Heart right ventricle (tissue), 16 donors: ENCODE results near the gene SLC15A4. TPM values are rescaled to one million over a fixed set of nuclear protein-coding genes. Genes with fewer than 3 reads are reported as not detected.

Source experiments
- ATAC-seq, 8 donors: fragments of 200-7000 bp; cut with Tn5 transposase; one replicate each; pipeline ENCODE4 v1.9.1; 2020; ENCODE audit warnings: mild to moderate bottlenecking in 8 of 8, moderate library complexity in 8 of 8, moderate number of reproducible peaks in 1 of 8
- DNase-seq, 2 donors: peaks; one replicate each; pipeline ENCODE4 v3.0.0-alpha.2; 2020
- H3K27ac ChIP-seq, 10 donors: fragments of 200-600 bp; sonication (generic) in 2 of 10; one replicate each; pipeline versions ENCODE4 v1.5.0 to v1.8.0; 2020 to 2022; ENCODE audit warnings: mild to moderate bottlenecking in 3 of 10
- H3K27me3 ChIP-seq, 7 donors: fragments of 200-600 bp; one replicate each; pipeline ENCODE4 v1.8.0; 2021 to 2022; ENCODE audit warnings: mild to moderate bottlenecking in 2 of 7
- H3K36me3 ChIP-seq, 9 donors: fragments of 200-600 bp; sonication (generic) in 1 of 9; one replicate each; pipeline versions ENCODE4 v1.5.0 to v1.8.0; 2020 to 2022; ENCODE audit warnings: mild to moderate bottlenecking in 2 of 9
- H3K4me1 ChIP-seq, 9 donors: fragments of 200-600 bp; sonication (generic) in 1 of 9; one replicate each; pipeline versions ENCODE4 v1.5.0 to v1.8.0; 2020 to 2022; ENCODE audit warnings: mild to moderate bottlenecking in 4 of 9
- H3K4me3 ChIP-seq, 10 donors: fragments of 200-600 bp; sonication (generic) in 2 of 10; one replicate each; pipeline versions ENCODE4 v1.5.0 to v1.8.0; 2020 to 2022; ENCODE audit warnings: mild to moderate bottlenecking in 7 of 10, moderate library complexity in 2 of 10
- H3K9me3 ChIP-seq, 11 donors: fragments of 200-600 bp in 10 of 11; sonication (generic) in 2 of 11; one replicate each; pipeline versions ENCODE4 v1.5.0 to v1.8.0; 2013 to 2022; ENCODE audit warnings: mild to moderate bottlenecking in 2 of 11, control low read depth in 1 of 11, moderate library complexity in 1 of 11
- CTCF ChIP-seq, 9 donors: fragments of 200-600 bp; sonication (generic) in 2 of 9; IDR thresholded peaks; one replicate each; pipeline versions ENCODE4 v1.5.0 to v1.8.0; 2021 to 2022; ENCODE audit warnings: antibody characterized with exemption in 9 of 9, mild to moderate bottlenecking in 5 of 9, moderate library complexity in 1 of 9
- WGBS, 2 donors: extraction: QIAGEN DNeasy Blood & Tissue Kit; methylation state at CpG; one replicate each; pipeline ENCODE4 v1.1.7; 2013; ENCODE audit warnings: inconsistent platforms in 1 of 2; 5-methylcytosine and 5-hydroxymethylcytosine counted together
- intact Hi-C, 10 donors: fragments of 100-400 bp; cut with DNase I; formaldehyde crosslinking; loops; one replicate each; pipeline versions ENCODE4 v1.11.1 to v1.14.2; 2022
- polyA plus RNA-seq, 2 donors: library from polyadenylated mRNA; stranded (reverse); fragments of 200-250 nt; gene quantifications; one replicate each; pipeline ENCODE4 v1.2.3, GENCODE V29; 2013
- total RNA-seq, 10 donors: library from RNA; stranded (reverse); fragmentation: NEBNext Ultra II Directional in 3 of 10; extraction: Animal tissue kit (Norgen Biotek cat#: 25700) in 3 of 10; gene quantifications; one replicate each; pipeline versions ENCODE4 v1.2.1 to v1.2.4, GENCODE V29; 2021 to 2023
- donor health status: Arrhythmogenic right ventricular cardiomyopathy.
- donor health status: ischemic (EF 13 %, LVEDD 7.1; RV severe dilation, severe dysfunction).
- donor health status: healthy with polysubstance abuse.
- donor health status: DM: no; HTN: yes; CAD: no.
- donor health status: DM: no; HTN: no; CAD: no.
- donor health status: ischemic (EF 25% LVEDD 6.9; RV normal size, moderate dysfunction).
- donor health status: ischemic (EF 25% LVEDD 5.7; RV mildly dilated, moderate dysfunction).
- donor health status: healthy.
- donor health status: DM: yes; HTN: yes; CAD: no.
- donor health status: Ischemic cardiomyopathy.
- donor health status: ischemic (EF 35%, LVEDD 5.7; RV mildly dilated, moderate dysfunction).
- donor health status: nonischemic (EF 11% LVEDD 7.7; RV severe dilation, severe dysfunction).
- donor health status: DM: yes; HTN: yes; CAD: no.
- donor health status: PGD.
- donor health status: ischemic (EF 29% LVEDD 5.4; RV normal size, mild dysfunction).
- donor health status: nonischemic (EF 23%, LVEDD 6.1; RV moderate dilation, normal function).

SLC15A4 gene
- total and polyA plus RNA-seq, 12 donors, result 14.3 to 23.7 (median 15.5) TPM

DNA sequence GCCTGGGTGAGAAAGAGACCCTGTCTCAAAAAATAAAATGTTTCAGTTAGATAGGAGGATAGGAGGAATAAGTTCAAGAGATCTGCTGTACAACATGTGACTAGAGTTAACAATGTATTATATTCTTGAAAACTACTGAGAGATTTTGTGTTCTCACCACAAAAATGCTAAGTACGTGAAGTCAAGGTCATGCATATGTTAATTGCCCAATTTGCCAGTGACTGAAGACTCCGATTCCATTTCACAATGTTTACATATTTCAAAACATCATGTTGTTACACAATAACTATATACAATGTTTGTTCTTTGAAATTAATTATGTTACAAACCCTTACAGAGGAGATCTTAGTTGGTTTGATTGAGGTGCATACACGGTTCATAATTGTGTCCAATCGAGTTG lies 52.1 kb downstream of the SLC15A4 start:
- TF ChIP-seq CTCF (IDR thresholded peaks at IDR 0.05), result no peak
- H3K36me3 ChIP-seq, result no peaks in the 10 kb centered on the region
- no peak overlapping the region for H3K27ac ChIP-seq
- peaks cover 0 to 44% (median 23%) of the 10 kb centered on the region in 7 donors for H3K27me3 ChIP-seq
- no peak for ATAC-seq
- 77 to 85% methylated on average over 4 of the region's 4 CpGs for WGBS, 2 donors
- no peak for DNase-seq
- H3K4me1 ChIP-seq, result no peaks in the 10 kb centered on the region
- H3K9me3 ChIP-seq, result no peaks in the 10 kb centered on the region
- intact Hi-C loops, result no loop called here
- no peak overlapping the region for H3K4me3 ChIP-seq

GRCh38 chr12:128767518-128767917 lies 56.2 kb downstream of the SLC15A4 start:
- no peak for DNase-seq
- no peak for ATAC-seq
- Histone ChIP-seq H3K9me3 (no peaks in the 10 kb centered on the region), H3K4me1 (no peaks in the 10 kb centered on the region), H3K27ac (no peak overlapping the region), H3K36me3 (no peaks in the 10 kb centered on the region), H3K4me3 (no peak overlapping the region), H3K27me3 (peaks cover 0 to 75% (median 60%) of the 10 kb centered on the region in 7 donors)
- 32 to 43% methylated on average over 9 of the region's 9 CpGs for WGBS, 2 donors
- intact Hi-C loops, result no loop called here
- TF ChIP-seq CTCF (IDR thresholded peaks at IDR 0.05), result no peak

DNA sequence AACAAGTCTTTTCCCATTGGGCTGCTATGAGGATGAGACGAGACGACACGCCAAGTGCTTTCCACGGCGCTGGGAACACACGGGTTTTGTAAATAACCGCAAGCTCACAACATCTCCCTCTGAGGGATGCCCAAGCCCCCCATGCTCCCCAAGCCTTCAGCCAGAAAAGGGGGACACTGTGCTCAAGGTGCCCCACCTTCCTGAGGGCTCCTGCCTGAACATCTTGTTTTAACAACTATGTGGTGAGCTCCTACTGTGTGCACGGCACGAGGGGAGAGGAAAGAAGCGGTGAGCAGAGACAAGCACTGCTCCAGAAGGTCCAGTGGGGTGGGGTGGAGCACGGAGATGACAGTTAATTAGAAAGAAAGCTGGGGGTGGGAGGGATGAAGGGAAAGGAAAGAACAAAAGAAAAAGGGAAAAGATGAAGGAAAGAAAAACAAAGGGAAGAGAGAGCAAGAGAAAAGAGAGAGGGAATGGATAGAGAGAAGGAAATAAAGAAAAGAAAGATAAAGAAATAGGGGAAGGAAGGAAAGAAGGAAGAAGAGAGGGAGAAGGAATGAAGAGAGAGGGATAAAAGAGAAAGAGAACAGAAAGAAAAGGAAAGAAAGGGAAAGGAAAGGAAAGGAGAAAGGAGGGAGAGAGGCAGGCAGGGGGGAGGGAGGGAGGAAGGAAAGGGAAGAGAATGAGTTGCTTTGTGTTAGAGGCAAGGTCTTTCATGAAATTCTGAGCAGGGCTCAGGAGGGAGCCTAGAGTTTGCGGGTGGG lies 56.8 kb downstream of the SLC15A4 start:
- WGBS, 2 donors, result 59 to 67% methylated on average over 12 of the region's 12 CpGs
- TF ChIP-seq CTCF (IDR thresholded peaks at IDR 0.05), result no peak
- Histone ChIP-seq H3K27ac (no peak overlapping the region), H3K9me3 (no peaks in the 10 kb centered on the region), H3K36me3 (no peaks in the 10 kb centered on the region), H3K4me1 (no peaks in the 10 kb centered on the region), H3K27me3 (peaks cover 0 to 81% (median 63%) of the 10 kb centered on the region in 7 donors), H3K4me3 (no peak overlapping the region)
- intact Hi-C loops, result no loop called here
- no peak for DNase-seq
- ATAC-seq, result no peak

GRCh38 chr12:128763395-128763794 lies 60.4 kb downstream of the SLC15A4 start:
- H3K27me3 ChIP-seq, result peaks cover 0 to 70% (median 54%) of the 10 kb centered on the region in 7 donors

More at GRCh38 chr12:128763395-128763794, 60.4 kb downstream of the SLC15A4 start:
- ATAC-seq (no peak), DNase-seq (no peak)
- intact Hi-C loops, result no loop called here
- WGBS, 2 donors, result 76 to 81% methylated on average over 9 of the region's 9 CpGs
- Histone ChIP-seq H3K4me1 (no peaks in the 10 kb centered on the region), H3K9me3 (no peaks in the 10 kb centered on the region), H3K27ac (no peak overlapping the region), H3K4me3 (no peak overlapping the region), H3K36me3 (no peaks in the 10 kb centered on the region)
- no peak for TF ChIP-seq CTCF (IDR thresholded peaks at IDR 0.05)
